Liver (tissue), 9 donors: ENCODE data around the gene KIF9. TPM values are rescaled to one million over a fixed set of nuclear protein-coding genes. Genes with fewer than 3 reads are reported as not detected.

Source experiments
- DNase-seq: peaks from one replicate; pipeline ENCODE4 v3.0.0-alpha.2; 2017; ENCODE audit warnings: low spot score
- H3K27ac ChIP-seq, 2 donors: one replicate each; pipeline ENCODE4 v1.7.0; 2013; ENCODE audit warnings: inconsistent platforms in 2 of 2, low read length in 2 of 2, control low read depth in 1 of 2, low read depth in 1 of 2, mild to moderate bottlenecking in 1 of 2
- H3K27me3 ChIP-seq, 4 donors: one replicate each; pipeline versions ENCODE4 v1.6.1 to v1.7.0; 2013; ENCODE audit warnings: low read length in 3 of 4, inconsistent platforms in 1 of 4, mild to moderate bottlenecking in 1 of 4, moderate library complexity in 1 of 4; ENCODE audit not compliant: control insufficient read depth in 4 of 4, insufficient read depth in 4 of 4
- H3K36me3 ChIP-seq, 4 donors: one replicate each; pipeline versions ENCODE4 v1.6.1 to v1.7.0; 2013; ENCODE audit warnings: low read length in 3 of 4, mild to moderate bottlenecking in 3 of 4, low read depth in 1 of 4, moderate library complexity in 1 of 4; ENCODE audit not compliant: control insufficient read depth in 4 of 4, insufficient read depth in 3 of 4
- H3K4me1 ChIP-seq, 4 donors: one replicate each; pipeline versions ENCODE4 v1.6.1 to v1.7.0; 2013; ENCODE audit warnings: low read length in 3 of 4, mild to moderate bottlenecking in 3 of 4, moderate library complexity in 1 of 4; ENCODE audit not compliant: control insufficient read depth in 4 of 4, insufficient read depth in 4 of 4
- H3K4me3 ChIP-seq, 3 donors: one replicate each; pipeline versions ENCODE4 v1.6.1 to v1.7.0; 2013; ENCODE audit warnings: low read length in 3 of 3, control low read depth in 1 of 3, low read depth in 1 of 3, mild to moderate bottlenecking in 1 of 3
- H3K9ac ChIP-seq, 2 donors: one replicate each; pipeline ENCODE4 v1.7.0; 2013; ENCODE audit warnings: low read length in 2 of 2, mild to moderate bottlenecking in 2 of 2, moderate library complexity in 2 of 2, control low read depth in 1 of 2, low read depth in 1 of 2
- H3K9me3 ChIP-seq, 4 donors: one replicate each; pipeline versions ENCODE4 v1.6.1 to v1.7.0; 2013; ENCODE audit warnings: low read length in 3 of 4; ENCODE audit not compliant: control insufficient read depth in 4 of 4
- EGR1 ChIP-seq, 2 donors: IDR thresholded peaks; 2 replicates each; pipeline ENCODE4 v1.6.1; 2016 to 2018; ENCODE audit warnings: antibody characterized with exemption in 2 of 2, low read depth in 2 of 2
- FOXA1 ChIP-seq: IDR thresholded peaks from 2 replicates; pipeline ENCODE4 v1.6.1; 2016; ENCODE audit warnings: antibody characterized with exemption
- FOXA2 ChIP-seq: IDR thresholded peaks from 2 replicates; pipeline ENCODE4 v1.6.1; 2016; ENCODE audit warnings: antibody characterized with exemption
- GABPA ChIP-seq, 2 donors: IDR thresholded peaks in 1 of 2; conservative IDR thresholded peaks in 1 of 2; 2 replicates each; pipeline ENCODE4 v1.6.1; 2016; ENCODE audit warnings: antibody characterized with exemption in 2 of 2, mild to moderate bottlenecking in 1 of 2, moderate library complexity in 1 of 2
- HNF4A ChIP-seq, 2 donors: conservative IDR thresholded peaks; 2 replicates each; pipeline ENCODE4 v1.6.1; 2016; ENCODE audit warnings: antibody characterized with exemption in 2 of 2, mild to moderate bottlenecking in 2 of 2
- HNF4G ChIP-seq: IDR thresholded peaks from 2 replicates; pipeline ENCODE4 v1.6.1; 2016; ENCODE audit warnings: antibody characterized with exemption
- JUND ChIP-seq, 2 donors: IDR thresholded peaks; 2 replicates each; pipeline ENCODE4 v1.6.1; 2016; ENCODE audit warnings: antibody characterized with exemption in 2 of 2
- NR2F2 ChIP-seq: IDR thresholded peaks from 2 replicates; pipeline ENCODE4 v1.6.1; 2016; ENCODE audit warnings: antibody characterized with exemption
- RAD21 ChIP-seq, 2 donors: IDR thresholded peaks; 2 replicates each; pipeline ENCODE4 v1.6.1; 2016; ENCODE audit warnings: antibody characterized with exemption in 2 of 2, mild to moderate bottlenecking in 2 of 2
- SP1 ChIP-seq: IDR thresholded peaks from 2 replicates; pipeline ENCODE4 v1.6.1; 2018; ENCODE audit warnings: antibody characterized with exemption, mild to moderate bottlenecking
- WGBS: extraction: QIAGEN DNeasy Blood & Tissue Kit; methylation state at CpG from one replicate; pipeline ENCODE4 v1.1.7; 2013; 5-methylcytosine and 5-hydroxymethylcytosine counted together
- polyA plus RNA-seq, 2 donors: library from polyadenylated mRNA; stranded (reverse) in 1 of 2; unstranded in 1 of 2; fragments of 200-250 nt in 1 of 2; fragments of >200 nt in 1 of 2; fragmentation: Nextera tagmentation in 1 of 2; extraction: Ambion mirVana in 1 of 2; gene quantifications; one replicate each; pipeline versions ENCODE4 v1.2.1 to v1.2.3, GENCODE V29; 2013 to 2015
- total RNA-seq, 2 donors: library from RNA; depleted of rRNA; stranded (reverse); fragments of >200 nt; gene quantifications; one replicate each; pipeline ENCODE4 v1.2.3, GENCODE V29; 2014
- TF ChIP-seq, protein P1 (sequence below): IDR thresholded peaks from 2 replicates; pipeline ENCODE4 v1.6.1; 2016; ENCODE audit warnings: antibody characterized with exemption, mild to moderate bottlenecking
- TF ChIP-seq, protein P2 (sequence below): IDR thresholded peaks from 2 replicates; pipeline ENCODE4 v1.6.1; 2016; ENCODE audit warnings: antibody characterized with exemption
- TF ChIP-seq, protein P3 (sequence below): IDR thresholded peaks from 2 replicates; pipeline ENCODE4 v1.6.1; 2016; ENCODE audit warnings: antibody characterized with exemption
- TF ChIP-seq, protein P4 (sequence below): IDR thresholded peaks from 2 replicates; pipeline ENCODE4 v1.6.1; 2016; ENCODE audit warnings: antibody characterized with exemption
- donor health status: healthy.
- donor health status: healthy.
- donor health status: healthy.
- donor health status: healthy.
- donor health status: healthy.

The KIF9 gene
- total and polyA plus RNA-seq, 4 donors: 2.3 to 4.5 (median 3.1) TPM

DNA sequence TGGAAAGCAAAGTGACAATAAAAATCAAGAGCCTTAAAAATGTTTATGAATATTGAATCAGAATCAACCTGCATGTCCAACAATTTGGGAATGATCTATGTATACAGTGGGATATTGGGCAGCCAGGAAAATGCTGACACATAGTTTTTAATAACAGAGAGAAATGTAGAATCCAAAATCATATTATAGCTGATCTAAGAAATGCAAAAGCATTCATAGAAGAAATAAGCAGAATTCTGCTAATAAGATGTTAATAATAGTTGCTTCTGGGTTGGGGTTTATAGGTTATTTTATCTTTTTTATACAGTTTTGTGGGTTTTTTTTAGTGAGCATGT lies 15.1 kb downstream of the KIF9 start (continued):
- TF ChIP-seq, protein P1, sequence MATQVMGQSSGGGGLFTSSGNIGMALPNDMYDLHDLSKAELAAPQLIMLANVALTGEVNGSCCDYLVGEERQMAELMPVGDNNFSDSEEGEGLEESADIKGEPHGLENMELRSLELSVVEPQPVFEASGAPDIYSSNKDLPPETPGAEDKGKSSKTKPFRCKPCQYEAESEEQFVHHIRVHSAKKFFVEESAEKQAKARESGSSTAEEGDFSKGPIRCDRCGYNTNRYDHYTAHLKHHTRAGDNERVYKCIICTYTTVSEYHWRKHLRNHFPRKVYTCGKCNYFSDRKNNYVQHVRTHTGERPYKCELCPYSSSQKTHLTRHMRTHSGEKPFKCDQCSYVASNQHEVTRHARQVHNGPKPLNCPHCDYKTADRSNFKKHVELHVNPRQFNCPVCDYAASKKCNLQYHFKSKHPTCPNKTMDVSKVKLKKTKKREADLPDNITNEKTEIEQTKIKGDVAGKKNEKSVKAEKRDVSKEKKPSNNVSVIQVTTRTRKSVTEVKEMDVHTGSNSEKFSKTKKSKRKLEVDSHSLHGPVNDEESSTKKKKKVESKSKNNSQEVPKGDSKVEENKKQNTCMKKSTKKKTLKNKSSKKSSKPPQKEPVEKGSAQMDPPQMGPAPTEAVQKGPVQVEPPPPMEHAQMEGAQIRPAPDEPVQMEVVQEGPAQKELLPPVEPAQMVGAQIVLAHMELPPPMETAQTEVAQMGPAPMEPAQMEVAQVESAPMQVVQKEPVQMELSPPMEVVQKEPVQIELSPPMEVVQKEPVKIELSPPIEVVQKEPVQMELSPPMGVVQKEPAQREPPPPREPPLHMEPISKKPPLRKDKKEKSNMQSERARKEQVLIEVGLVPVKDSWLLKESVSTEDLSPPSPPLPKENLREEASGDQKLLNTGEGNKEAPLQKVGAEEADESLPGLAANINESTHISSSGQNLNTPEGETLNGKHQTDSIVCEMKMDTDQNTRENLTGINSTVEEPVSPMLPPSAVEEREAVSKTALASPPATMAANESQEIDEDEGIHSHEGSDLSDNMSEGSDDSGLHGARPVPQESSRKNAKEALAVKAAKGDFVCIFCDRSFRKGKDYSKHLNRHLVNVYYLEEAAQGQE: no peak
- TF ChIP-seq EGR1 (IDR thresholded peaks at IDR 0.05; ENCODE audit: low read depth in 2 of 2): no peak

DNA sequence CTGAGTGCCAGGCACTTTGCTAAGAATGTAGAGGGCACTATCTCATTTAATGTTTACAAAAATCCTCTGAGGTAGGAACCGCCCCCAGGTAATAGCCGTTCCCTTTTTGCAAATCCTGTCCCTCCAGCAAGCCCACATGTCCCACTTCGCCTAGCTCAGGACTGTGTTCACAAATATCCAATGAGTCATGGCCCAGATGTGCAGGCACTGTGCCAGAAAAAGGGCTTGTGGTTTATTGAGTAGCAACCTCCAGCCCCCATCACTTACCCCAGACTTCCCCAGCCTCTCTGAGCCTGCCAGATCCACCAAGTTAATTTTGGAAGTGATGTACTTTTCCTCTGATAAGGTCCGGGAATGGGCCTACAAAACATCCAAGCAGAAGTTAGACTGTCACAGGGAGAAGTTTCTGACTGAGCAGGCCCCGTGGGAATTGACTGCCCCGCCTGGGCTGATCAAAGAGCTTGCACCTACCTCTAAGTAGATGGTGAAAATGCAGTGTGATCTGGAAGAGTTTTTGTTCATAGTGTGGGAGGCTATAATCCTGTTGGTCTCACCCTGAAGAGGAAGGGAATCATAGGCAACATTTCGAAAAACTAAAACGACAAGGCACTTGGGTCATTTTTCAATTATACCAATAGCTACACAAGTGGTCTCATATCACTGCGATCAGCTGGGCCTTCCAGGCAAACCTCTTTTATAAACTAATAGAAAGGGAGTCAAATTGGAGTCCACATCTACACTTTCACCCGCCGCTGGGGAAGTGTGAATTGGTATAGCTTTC lies 15.7 kb downstream of the KIF9 start:
- WGBS: 80% methylated on average over 11 of the region's 11 CpGs
- TF ChIP-seq FOXA1 (no peak), JUND (IDR thresholded peaks at IDR 0.05) (peak in 1 of 2 donors; percentile 18)
- Histone ChIP-seq H3K27ac (no peak overlapping the region), H3K27me3 (no peaks in the 10 kb centered on the region), H3K36me3 (no peaks in the 10 kb centered on the region), H3K4me1 (no peaks in the 10 kb centered on the region), H3K9me3 (no peaks in the 10 kb centered on the region), H3K9ac (no peak overlapping the region), H3K4me3 (no peak overlapping the region)
- DNase-seq: no peak

DNA sequence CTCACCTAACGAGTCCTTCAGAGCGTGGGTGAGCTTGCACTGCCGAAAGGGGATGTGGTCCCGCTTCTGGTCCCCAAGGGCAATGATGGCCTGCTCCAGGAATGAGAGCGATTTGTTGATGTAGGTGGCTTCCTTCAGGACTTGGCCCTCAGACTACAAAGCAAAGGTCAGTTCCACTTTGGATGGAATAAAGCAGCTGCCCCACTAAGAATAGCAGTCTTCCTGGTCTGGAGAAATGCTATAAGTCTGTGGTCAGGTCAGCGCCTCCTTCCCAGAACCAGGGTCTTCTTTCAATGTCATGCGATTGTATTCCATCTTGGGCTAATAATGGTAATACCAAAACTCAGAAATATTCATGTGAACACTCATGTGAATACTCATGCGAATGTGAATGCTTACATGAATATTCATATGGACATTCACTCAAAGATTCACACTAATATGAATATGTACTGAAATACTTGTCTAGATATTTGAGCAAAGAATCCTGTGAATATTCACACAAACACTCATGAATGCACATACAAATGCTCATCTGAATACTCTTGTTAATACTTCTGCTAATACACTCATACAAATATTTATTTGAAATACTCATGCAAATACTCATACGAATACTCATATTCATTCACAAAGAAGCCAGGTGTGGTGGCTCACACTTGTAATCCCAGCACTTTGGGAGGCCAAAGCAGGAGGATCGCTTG lies 16.7 kb downstream of the KIF9 start:
- no peak for TF ChIP-seq HNF4A (conservative IDR thresholded peaks at IDR 0.05)
- TF ChIP-seq GABPA (IDR thresholded peaks at IDR 0.05 in 1 of 2, conservative IDR thresholded peaks at IDR 0.05 in 1 of 2): no peak
- TF ChIP-seq, protein P2, sequence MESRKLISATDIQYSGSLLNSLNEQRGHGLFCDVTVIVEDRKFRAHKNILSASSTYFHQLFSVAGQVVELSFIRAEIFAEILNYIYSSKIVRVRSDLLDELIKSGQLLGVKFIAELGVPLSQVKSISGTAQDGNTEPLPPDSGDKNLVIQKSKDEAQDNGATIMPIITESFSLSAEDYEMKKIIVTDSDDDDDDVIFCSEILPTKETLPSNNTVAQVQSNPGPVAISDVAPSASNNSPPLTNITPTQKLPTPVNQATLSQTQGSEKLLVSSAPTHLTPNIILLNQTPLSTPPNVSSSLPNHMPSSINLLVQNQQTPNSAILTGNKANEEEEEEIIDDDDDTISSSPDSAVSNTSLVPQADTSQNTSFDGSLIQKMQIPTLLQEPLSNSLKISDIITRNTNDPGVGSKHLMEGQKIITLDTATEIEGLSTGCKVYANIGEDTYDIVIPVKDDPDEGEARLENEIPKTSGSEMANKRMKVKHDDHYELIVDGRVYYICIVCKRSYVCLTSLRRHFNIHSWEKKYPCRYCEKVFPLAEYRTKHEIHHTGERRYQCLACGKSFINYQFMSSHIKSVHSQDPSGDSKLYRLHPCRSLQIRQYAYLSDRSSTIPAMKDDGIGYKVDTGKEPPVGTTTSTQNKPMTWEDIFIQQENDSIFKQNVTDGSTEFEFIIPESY: no peak
- TF ChIP-seq JUND (IDR thresholded peaks at IDR 0.05): no peak
- Histone ChIP-seq H3K4me1 (no peaks in the 10 kb centered on the region), H3K27me3 (no peaks in the 10 kb centered on the region), H3K9me3 (no peaks in the 10 kb centered on the region), H3K4me3 (no peak overlapping the region), H3K36me3 (no peaks in the 10 kb centered on the region), H3K9ac (no peak overlapping the region), H3K27ac (no peak overlapping the region)
- DNase-seq: no peak
- WGBS: 95% methylated on average over 10 of the region's 10 CpGs

DNA sequence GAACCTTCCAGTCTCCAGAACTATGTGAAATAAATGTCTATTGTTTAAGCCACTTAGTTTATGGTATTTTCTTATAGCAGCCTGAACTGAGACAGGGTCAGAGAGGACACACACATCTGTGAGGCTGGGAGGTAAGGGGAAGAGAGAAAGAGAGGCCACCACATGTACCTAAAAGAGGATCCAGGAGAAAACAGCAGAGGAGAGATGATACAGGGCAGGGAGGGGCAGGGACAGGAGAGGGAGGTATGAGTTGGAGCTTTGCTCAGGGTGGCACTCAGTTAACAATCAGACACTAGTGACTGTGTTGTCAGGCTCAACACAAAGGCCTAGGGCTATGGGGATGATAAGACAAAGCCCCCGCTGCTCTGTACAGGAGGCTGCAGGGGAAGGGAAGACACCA lies 17.6 kb downstream of the KIF9 start:
- H3K4me1 ChIP-seq: no peaks in the 10 kb centered on the region
- no peaks in the 10 kb centered on the region for H3K27me3 ChIP-seq
- no peaks in the 10 kb centered on the region for H3K36me3 ChIP-seq
- 100% methylated on average over 1 of the region's 1 CpG for WGBS
- no peaks in the 10 kb centered on the region for H3K9me3 ChIP-seq
- no peak overlapping the region for H3K4me3 ChIP-seq
- DNase-seq: no peak
- H3K9ac ChIP-seq: no peak overlapping the region
- H3K27ac ChIP-seq: no peak overlapping the region
- TF ChIP-seq SP1: no peak
- no peak for TF ChIP-seq FOXA2
- TF ChIP-seq, protein P3, sequence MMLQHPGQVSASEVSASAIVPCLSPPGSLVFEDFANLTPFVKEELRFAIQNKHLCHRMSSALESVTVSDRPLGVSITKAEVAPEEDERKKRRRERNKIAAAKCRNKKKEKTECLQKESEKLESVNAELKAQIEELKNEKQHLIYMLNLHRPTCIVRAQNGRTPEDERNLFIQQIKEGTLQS: no peak
- TF ChIP-seq RAD21 (IDR thresholded peaks at IDR 0.05): no peak
- TF ChIP-seq, protein P4, sequence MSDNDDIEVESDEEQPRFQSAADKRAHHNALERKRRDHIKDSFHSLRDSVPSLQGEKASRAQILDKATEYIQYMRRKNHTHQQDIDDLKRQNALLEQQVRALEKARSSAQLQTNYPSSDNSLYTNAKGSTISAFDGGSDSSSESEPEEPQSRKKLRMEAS: no peak
- TF ChIP-seq EGR1 (IDR thresholded peaks at IDR 0.05; ENCODE audit: low read depth in 2 of 2): no peak
- no peak for TF ChIP-seq HNF4G
- TF ChIP-seq, protein P1: no peak
- no peak for TF ChIP-seq HNF4A (conservative IDR thresholded peaks at IDR 0.05)
- no peak for TF ChIP-seq JUND (IDR thresholded peaks at IDR 0.05)
- no peak for TF ChIP-seq NR2F2
